DMS153 treated with DMSO at 0.1 percent for 48 hours (cell line): ENCODE measurements around the gene CDH3.

Source experiments
- DNase-seq: peaks from one replicate; lab custom pipeline; 2025; ENCODE audit not compliant: unreplicated experiment; lab: John Stamatoyannopoulos, UW

CDH3 gene

DNA sequence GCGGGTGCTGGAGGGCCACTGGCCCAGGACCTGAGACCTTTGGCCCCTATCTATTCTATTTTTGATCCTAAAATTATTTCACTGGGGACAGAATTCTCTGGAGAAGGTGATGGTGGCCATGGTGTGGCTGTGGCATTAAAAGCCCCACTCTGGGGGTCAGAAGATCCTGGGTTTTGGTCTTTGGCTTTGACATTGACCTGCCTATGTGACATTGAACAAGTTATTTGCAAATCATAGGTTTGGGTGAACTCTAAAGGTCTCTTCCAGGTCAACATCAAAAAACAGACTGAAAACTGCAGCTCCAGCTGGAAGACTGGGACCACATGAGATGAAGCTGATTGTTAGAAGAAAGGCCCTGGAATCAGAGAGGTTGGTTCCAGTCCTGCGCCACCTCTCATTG, 89.7 kb downstream of the CDH3 start:
- no peak for DNase-seq

GRCh38 chr16:68736561-68736960, 91.5 kb downstream of the CDH3 start:
- no peak for DNase-seq

GRCh38 chr16:68737046-68737729, 92.1 kb downstream of the CDH3 start, which contains the start of gene CDH1:
CDH1 (plus strand) TSS chr16:68737292; CDS start chr16:68737416, 124 bp downstream.
- DNase-seq: peak; percentile 88

- peak; percentile 29 for DNase-seq
Observed at GRCh38 chr16:68737730-68738629, 92.9 kb downstream of the CDH3 start.

- DNase-seq: no peak
Observed at GRCh38 chr16:68739964-68740627, 95.0 kb downstream of the CDH3 start.

GRCh38 chr16:68740628-68741346, 95.7 kb downstream of the CDH3 start:
- DNase-seq: no peak

- DNase-seq: no peak
Observed at GRCh38 chr16:68743664-68744063, 98.6 kb downstream of the CDH3 start.

DNA sequence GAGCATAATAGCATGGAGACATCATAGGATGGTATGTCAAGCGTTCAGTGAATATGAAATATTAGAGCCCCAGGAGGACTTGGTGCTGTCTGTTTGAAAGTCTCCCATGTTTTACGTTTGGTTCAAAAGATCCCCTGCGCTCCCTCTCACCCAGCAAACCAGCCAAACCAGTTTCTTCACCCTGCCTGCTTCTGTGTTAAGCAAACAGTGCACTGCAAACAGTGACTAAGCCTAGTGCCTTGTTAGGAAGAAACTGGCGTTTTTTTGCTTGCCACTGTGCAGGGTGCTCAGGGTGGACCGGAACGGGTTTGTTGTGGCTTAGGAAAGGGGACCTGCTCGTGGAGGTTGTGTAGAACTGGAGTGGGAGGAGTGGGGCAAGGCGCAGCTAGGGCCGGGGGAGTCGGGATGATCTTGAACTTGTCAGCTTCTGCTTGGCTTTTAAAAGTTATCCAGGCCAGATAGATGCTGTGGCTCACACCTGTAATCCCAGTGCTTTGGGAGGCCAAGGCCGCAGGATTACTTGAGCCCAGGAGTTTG, 99.7 kb downstream of the CDH3 start:
- DNase-seq: peak; percentile 94

GRCh38 chr16:68746951-68747350, 101.8 kb downstream of the CDH3 start:
- DNase-seq: no peak

DNA sequence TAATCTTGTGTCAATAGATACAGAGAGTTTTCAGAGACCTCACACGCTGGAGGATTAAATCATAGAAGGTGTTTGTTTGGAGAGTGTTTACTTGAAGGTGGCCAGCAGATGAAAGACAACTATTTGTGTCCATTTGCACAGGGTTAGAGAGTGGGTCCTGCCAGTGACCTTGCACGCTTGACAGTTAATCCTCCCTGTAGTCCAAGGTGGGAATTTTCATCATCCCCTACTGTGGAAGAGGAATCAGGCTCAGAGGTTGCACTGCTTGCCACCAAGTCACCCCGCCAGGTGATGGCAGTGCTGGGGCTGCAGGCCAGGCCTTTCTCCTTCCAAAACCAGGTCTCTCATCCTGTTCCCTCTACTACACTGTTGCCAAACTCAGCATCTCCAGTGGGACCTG, 104.3 kb downstream of the CDH3 start:
- DNase-seq: no peak
